ENCODE measurements around the gene SCAMP5.

SCAMP5 gene

DNA sequence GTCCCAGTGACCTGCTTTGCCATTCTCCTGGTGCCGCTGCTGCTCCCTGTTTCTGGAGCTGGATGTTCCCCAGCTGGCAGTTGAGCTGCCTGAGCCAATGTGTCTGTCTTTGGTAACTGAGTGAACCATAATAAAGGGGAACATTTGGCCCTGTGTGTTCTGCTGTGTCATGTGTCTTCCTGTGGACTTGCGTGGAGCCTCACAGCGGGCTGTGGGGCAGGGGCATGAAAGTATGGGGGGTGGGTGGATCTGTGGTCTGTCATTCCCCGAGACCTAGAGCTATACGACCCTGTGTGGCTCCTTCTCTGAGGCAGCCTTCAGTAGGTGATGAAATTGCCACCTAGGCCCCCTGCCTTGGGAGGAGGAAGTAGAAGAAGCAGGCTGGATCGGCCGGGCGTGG lies 26.0 kb downstream of the SCAMP5 start:
- TF ChIP-seq TCF12 (IDR thresholded peaks at IDR 0.05; ENCODE audit: low read depth): no peak
- TF ChIP-seq ZBTB7A (IDR thresholded peaks at IDR 0.05; ENCODE audit: low read depth): no peak
- TF ChIP-seq, protein P1, sequence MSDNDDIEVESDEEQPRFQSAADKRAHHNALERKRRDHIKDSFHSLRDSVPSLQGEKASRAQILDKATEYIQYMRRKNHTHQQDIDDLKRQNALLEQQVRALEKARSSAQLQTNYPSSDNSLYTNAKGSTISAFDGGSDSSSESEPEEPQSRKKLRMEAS (IDR thresholded peaks at IDR 0.05): no peak

DNA sequence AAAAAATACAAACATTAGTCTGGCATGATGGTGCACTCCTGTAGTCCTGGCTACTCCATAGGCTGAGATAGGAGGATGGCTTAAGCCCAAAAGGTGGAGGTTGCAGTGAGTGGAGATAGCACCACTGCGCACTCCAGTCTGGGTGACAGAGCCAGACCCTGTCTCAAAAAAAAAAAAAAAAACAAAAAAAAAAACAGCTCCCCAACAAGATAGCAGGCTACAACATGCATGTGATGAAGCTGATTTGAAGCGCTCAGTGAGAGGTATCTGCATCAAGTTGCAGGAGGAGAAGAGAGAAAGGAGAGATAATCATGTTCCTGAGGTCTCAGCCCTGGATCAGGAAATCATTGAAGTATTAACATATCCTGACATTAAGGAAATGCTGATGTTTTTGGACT lies 27.4 kb downstream of the SCAMP5 start:
- no peak for TF ChIP-seq CREB1 (IDR thresholded peaks at IDR 0.05; ENCODE audit: low read depth)
- no peak for TF ChIP-seq ZBTB7A (IDR thresholded peaks at IDR 0.05; ENCODE audit: low read depth)
- TF ChIP-seq, protein P2, sequence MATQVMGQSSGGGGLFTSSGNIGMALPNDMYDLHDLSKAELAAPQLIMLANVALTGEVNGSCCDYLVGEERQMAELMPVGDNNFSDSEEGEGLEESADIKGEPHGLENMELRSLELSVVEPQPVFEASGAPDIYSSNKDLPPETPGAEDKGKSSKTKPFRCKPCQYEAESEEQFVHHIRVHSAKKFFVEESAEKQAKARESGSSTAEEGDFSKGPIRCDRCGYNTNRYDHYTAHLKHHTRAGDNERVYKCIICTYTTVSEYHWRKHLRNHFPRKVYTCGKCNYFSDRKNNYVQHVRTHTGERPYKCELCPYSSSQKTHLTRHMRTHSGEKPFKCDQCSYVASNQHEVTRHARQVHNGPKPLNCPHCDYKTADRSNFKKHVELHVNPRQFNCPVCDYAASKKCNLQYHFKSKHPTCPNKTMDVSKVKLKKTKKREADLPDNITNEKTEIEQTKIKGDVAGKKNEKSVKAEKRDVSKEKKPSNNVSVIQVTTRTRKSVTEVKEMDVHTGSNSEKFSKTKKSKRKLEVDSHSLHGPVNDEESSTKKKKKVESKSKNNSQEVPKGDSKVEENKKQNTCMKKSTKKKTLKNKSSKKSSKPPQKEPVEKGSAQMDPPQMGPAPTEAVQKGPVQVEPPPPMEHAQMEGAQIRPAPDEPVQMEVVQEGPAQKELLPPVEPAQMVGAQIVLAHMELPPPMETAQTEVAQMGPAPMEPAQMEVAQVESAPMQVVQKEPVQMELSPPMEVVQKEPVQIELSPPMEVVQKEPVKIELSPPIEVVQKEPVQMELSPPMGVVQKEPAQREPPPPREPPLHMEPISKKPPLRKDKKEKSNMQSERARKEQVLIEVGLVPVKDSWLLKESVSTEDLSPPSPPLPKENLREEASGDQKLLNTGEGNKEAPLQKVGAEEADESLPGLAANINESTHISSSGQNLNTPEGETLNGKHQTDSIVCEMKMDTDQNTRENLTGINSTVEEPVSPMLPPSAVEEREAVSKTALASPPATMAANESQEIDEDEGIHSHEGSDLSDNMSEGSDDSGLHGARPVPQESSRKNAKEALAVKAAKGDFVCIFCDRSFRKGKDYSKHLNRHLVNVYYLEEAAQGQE (IDR thresholded peaks at IDR 0.05; ENCODE audit: low read depth): no peak
- TF ChIP-seq CEBPB (IDR thresholded peaks at IDR 0.05): no peak
- no peak for TF ChIP-seq YY1 (IDR thresholded peaks at IDR 0.05; ENCODE audit: low read depth)
- TF ChIP-seq EGR1 (IDR thresholded peaks at IDR 0.05): no peak
- TF ChIP-seq, protein P3, sequence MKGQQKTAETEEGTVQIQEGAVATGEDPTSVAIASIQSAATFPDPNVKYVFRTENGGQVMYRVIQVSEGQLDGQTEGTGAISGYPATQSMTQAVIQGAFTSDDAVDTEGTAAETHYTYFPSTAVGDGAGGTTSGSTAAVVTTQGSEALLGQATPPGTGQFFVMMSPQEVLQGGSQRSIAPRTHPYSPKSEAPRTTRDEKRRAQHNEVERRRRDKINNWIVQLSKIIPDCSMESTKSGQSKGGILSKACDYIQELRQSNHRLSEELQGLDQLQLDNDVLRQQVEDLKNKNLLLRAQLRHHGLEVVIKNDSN (IDR thresholded peaks at IDR 0.05): no peak
- TF ChIP-seq RAD21 (IDR thresholded peaks at IDR 0.05; ENCODE audit: low read depth): no peak
- no peak for TF ChIP-seq FOXM1 (IDR thresholded peaks at IDR 0.05; ENCODE audit: borderline replicate concordance, low read depth)
- TF ChIP-seq TEAD4 (IDR thresholded peaks at IDR 0.05): no peak
- TF ChIP-seq TCF12 (IDR thresholded peaks at IDR 0.05; ENCODE audit: low read depth): no peak
- no peak for TF ChIP-seq EP300 (IDR thresholded peaks at IDR 0.05; ENCODE audit: borderline replicate concordance)
- no peak for TF ChIP-seq NFIC (IDR thresholded peaks at IDR 0.05)
- TF ChIP-seq, protein P1 (IDR thresholded peaks at IDR 0.05): no peak
- no peak for TF ChIP-seq TAF1 (IDR thresholded peaks at IDR 0.05; ENCODE audit: low read depth)

DNA sequence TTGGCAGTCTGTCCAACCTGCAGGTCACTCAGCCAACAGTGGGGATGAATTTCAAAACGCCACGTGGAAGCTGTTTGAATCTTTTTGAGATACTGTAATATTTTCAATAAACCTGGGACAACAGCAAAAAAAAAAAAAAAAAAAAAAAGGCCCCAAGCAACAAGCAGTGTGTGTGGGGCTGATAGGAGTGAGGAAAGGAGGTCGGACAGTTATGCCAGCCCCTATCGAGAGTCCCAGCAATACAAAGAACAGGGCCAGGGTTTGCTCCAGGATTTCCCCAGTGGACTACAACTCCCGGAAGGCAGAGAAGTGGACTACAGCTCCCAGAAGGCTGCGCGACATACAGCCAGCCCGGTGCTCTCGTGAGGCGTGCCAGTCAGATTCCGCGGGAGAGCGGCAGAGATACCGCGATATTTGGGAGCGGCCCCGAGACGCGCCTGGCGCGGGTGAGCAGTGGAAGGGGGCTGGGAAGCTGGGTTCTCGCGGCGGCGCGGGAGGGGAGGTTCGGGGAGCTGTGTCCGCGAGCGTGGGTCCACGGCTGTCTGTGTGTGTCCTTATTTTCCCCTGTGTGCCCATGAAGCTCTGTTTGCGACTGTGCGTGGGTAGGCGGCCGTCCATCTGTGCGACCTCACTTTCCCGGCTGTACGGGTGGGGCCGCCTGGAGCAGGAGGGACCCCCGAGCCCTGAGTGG lies 28.0 kb downstream of the SCAMP5 start, which contains the start of gene PPCDC:
TSS of gene PPCDC (plus strand) at position 410 of the 691 bp plus-strand sequence. CDS start 4,729 bp downstream, outside the sequence.
- TF ChIP-seq ZBTB7A (IDR thresholded peaks at IDR 0.05; ENCODE audit: low read depth) (0 out of 2 replicates have a peak, but pooled peaks have one; percentile 25), CEBPB (IDR thresholded peaks at IDR 0.05) (no peak), RAD21 (IDR thresholded peaks at IDR 0.05; ENCODE audit: low read depth) (no peak), YY1 (IDR thresholded peaks at IDR 0.05; ENCODE audit: low read depth) (peak; percentile 73; the same call in 1 of the 2 replicates), TAF1 (IDR thresholded peaks at IDR 0.05; ENCODE audit: low read depth) (peak; percentile 98), TCF12 (IDR thresholded peaks at IDR 0.05; ENCODE audit: low read depth) (peak; percentile 41; the same call in 1 of the 2 replicates), EP300 (IDR thresholded peaks at IDR 0.05; ENCODE audit: borderline replicate concordance) (no peak), TEAD4 (IDR thresholded peaks at IDR 0.05) (peak; percentile 44; the same call in 1 of the 2 replicates)
- TF ChIP-seq, protein P3 (IDR thresholded peaks at IDR 0.05): peak; percentile 46; the same call in 1 of the 2 replicates
- TF ChIP-seq, protein P2 (IDR thresholded peaks at IDR 0.05; ENCODE audit: low read depth): no peak
- TF ChIP-seq, protein P1 (IDR thresholded peaks at IDR 0.05): peak; percentile 79

DNA sequence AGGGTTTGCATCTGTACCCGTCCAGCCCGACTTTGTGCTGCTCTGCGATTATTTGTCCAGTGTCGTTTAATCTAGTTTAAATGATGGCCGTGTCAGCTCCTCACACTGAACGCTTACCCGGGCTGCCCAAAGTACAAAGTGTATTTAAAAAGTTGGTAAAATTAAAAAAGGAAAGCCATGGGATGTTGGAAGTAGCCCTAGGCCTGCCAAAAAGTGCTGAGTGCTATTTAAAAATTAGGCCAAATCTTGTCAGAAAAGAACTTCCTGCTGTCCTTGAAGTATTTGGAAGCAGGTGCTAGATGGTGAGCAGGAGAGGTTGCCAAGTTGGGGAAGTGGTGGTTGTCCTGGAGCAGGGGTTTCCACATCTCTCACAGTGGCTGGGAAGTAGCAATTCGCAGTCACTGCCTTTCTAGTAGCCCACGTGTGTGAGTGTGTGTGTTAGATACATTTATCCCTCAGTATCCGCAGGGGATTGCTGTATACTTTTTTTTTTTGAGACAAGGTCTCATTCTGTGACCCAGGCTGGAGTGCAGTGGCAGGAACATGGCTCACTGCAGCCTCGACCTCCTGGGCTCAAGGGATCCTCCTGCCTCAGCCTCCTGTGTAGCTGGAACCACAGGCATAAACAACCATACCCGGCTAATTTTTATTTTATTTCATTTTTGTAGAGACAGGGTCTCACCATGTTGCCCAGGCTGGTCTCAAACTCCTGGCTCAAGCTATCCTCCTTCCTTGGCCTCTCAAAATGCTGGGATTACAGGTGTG lies 28.7 kb downstream of the SCAMP5 start:
- TF ChIP-seq TEAD4 (IDR thresholded peaks at IDR 0.05): no peak
- TF ChIP-seq ZBTB7A (IDR thresholded peaks at IDR 0.05; ENCODE audit: low read depth): no peak
- TF ChIP-seq, protein P3 (IDR thresholded peaks at IDR 0.05): no peak

DNA sequence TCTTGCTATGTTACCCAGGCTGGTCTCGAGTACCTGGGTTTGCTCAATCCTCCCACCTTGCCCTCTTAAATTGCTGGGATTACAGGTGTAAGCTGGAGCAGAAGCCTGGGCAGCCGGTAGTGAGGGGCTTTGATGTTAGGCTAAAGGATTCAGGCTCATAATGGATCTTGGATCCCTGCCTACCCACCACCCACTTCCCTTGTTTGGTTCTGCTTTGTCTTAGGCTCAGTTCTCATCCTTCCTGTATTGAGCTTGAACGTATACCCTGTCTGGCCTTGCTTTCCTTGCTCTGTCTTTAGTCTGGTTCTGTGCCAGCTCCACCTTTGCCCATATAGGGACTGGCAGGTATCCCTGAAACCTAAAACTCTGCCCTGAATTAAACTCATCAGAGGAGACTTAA lies 29.7 kb downstream of the SCAMP5 start:
- TF ChIP-seq EP300 (IDR thresholded peaks at IDR 0.05; ENCODE audit: borderline replicate concordance): no peak
- no peak for TF ChIP-seq YY1 (IDR thresholded peaks at IDR 0.05; ENCODE audit: low read depth)
- no peak for TF ChIP-seq ZBTB7A (IDR thresholded peaks at IDR 0.05; ENCODE audit: low read depth)
- TF ChIP-seq TEAD4 (IDR thresholded peaks at IDR 0.05): no peak
- TF ChIP-seq FOXM1 (IDR thresholded peaks at IDR 0.05; ENCODE audit: borderline replicate concordance, low read depth): no peak
- TF ChIP-seq EGR1 (IDR thresholded peaks at IDR 0.05): no peak
- TF ChIP-seq RAD21 (IDR thresholded peaks at IDR 0.05; ENCODE audit: low read depth): no peak
- TF ChIP-seq, protein P3 (IDR thresholded peaks at IDR 0.05): no peak
- TF ChIP-seq TAF1 (IDR thresholded peaks at IDR 0.05; ENCODE audit: low read depth): no peak
- TF ChIP-seq, protein P2 (IDR thresholded peaks at IDR 0.05; ENCODE audit: low read depth): no peak
- no peak for TF ChIP-seq TCF12 (IDR thresholded peaks at IDR 0.05; ENCODE audit: low read depth)
- no peak for TF ChIP-seq CREB1 (IDR thresholded peaks at IDR 0.05; ENCODE audit: low read depth)
- TF ChIP-seq CEBPB (IDR thresholded peaks at IDR 0.05): no peak

Measured in Ishikawa (cell line).